IMR-90 (cell line): ENCODE data around the gene PLD3. TPM values are rescaled to one million over a fixed set of nuclear protein-coding genes. Genes with fewer than 3 reads are reported as not detected.
"Not testable (repeated sequence)": the region's sequence is repeated elsewhere in the genome, so short reads cannot be mapped to it uniquely, and the experiment has no call there.

Source experiments
- ATAC-seq: fragments of 200-7000 bp; cut with Tn5 transposase; 2 replicates; pipeline ENCODE4 v1.9.1; 2020; ENCODE audit warnings: low read depth, mild to moderate bottlenecking, moderate library complexity
- BruUV-seq: library from RNA; stranded (reverse); fragments of 400-500 nt; replicated peaks from 2 replicates; lab custom pipeline; 2021; lab: Mats Ljungman, UMichigan
- CTCF ChIA-PET: fragments of 300-600 bp; formaldehyde crosslinking; extraction: SDS; loops from one replicate; lab custom pipeline; 2021; ENCODE audit warnings: antibody characterized with exemption; lab: Yijun Ruan, JAX
- POLR2A ChIA-PET: fragments of 300-600 bp; sonication (Branson Sonifier 250); formaldehyde crosslinking; loops from one replicate; lab custom pipeline; 2022; ENCODE audit warnings: antibody characterized with exemption; ENCODE audit not compliant: unreplicated experiment; lab: Charles Lee
- DNase-seq: peaks from one replicate; pipeline ENCODE4 v3.0.0; 2013
- H2AFZ ChIP-seq: replicated peaks from 2 replicates; pipeline ENCODE3; 2013; ENCODE audit warnings: low read length, mild to moderate bottlenecking; ENCODE audit not compliant: poor library complexity
- H2AK5ac ChIP-seq: 2 replicates; pipeline ENCODE4 v1.6.1; 2013; ENCODE audit warnings: low read depth, low read length, inconsistent platforms
- H2AK9ac ChIP-seq: replicated peaks from 2 replicates; pipeline ENCODE3; 2013; ENCODE audit warnings: mild to moderate bottlenecking, low read depth, low read length, moderate library complexity; ENCODE audit not compliant: poor library complexity
- H2BK120ac ChIP-seq: 2 replicates; pipeline ENCODE4 v1.6.1; 2013; ENCODE audit warnings: low read depth, low read length, inconsistent platforms
- H2BK15ac ChIP-seq: 3 replicates; pipeline ENCODE4 v1.6.1; 2013; ENCODE audit warnings: low read depth, low read length, inconsistent platforms
- H2BK20ac ChIP-seq: 2 replicates; pipeline ENCODE4 v1.6.1; 2013; ENCODE audit warnings: low read depth, mild to moderate bottlenecking, inconsistent platforms, low read length, moderate library complexity
- H2BK5ac ChIP-seq: 2 replicates; pipeline ENCODE4 v1.6.1; 2013; ENCODE audit warnings: mild to moderate bottlenecking, low read depth, low read length, inconsistent platforms; ENCODE audit not compliant: poor library complexity, severe bottlenecking
- H3K14ac ChIP-seq: replicated peaks from 2 replicates; pipeline ENCODE4 v1.6.1; 2013; ENCODE audit warnings: low read depth, low read length, inconsistent platforms
- H3K18ac ChIP-seq: 2 replicates; pipeline ENCODE4 v1.6.1; 2013; ENCODE audit warnings: low read depth, low read length, control low read depth
- H3K23ac ChIP-seq: 2 replicates; pipeline ENCODE4 v1.6.1; 2013; ENCODE audit warnings: low read depth, low read length, inconsistent platforms
- H3K27ac ChIP-seq: 2 replicates; pipeline ENCODE4 v1.5.1; 2013; ENCODE audit warnings: mild to moderate bottlenecking, control low read depth, low read length; ENCODE audit not compliant: insufficient read depth
- H3K27me3 ChIP-seq: 2 replicates; pipeline ENCODE4 v1.6.1; 2013; ENCODE audit warnings: low read length; ENCODE audit not compliant: control insufficient read depth, insufficient read depth
- H3K36me3 ChIP-seq: 2 replicates; pipeline ENCODE4 v1.6.1; 2013; ENCODE audit warnings: low read length, mixed read lengths; ENCODE audit not compliant: control insufficient read depth, insufficient read depth
- H3K4ac ChIP-seq: 2 replicates; pipeline ENCODE4 v1.6.1; 2013; ENCODE audit warnings: low read depth, low read length, inconsistent platforms
- H3K4me1 ChIP-seq: 2 replicates; pipeline ENCODE4 v1.6.1; 2013; ENCODE audit warnings: low read length, mixed read lengths; ENCODE audit not compliant: control insufficient read depth, insufficient read depth
- H3K4me2 ChIP-seq: 2 replicates; pipeline ENCODE4 v1.6.1; 2013; ENCODE audit warnings: low read depth, mild to moderate bottlenecking, control low read depth, low read length, moderate library complexity
- H3K4me3 ChIP-seq: 2 replicates; pipeline ENCODE4 v1.5.1; 2013; ENCODE audit warnings: low read depth, mild to moderate bottlenecking, control low read depth, low read length, moderate library complexity; ENCODE audit not compliant: insufficient read depth
- H3K56ac ChIP-seq: 2 replicates; pipeline ENCODE4 v1.6.1; 2013; ENCODE audit warnings: low read length, inconsistent platforms; ENCODE audit not compliant: insufficient read depth; ENCODE audit errors: extremely low read depth
- H3K79me1 ChIP-seq, 2 experiments: 2 replicates each; pipeline ENCODE4 v1.6.1; 2013; ENCODE audit warnings: low read length in 2 of 2, inconsistent platforms in 1 of 2, low read depth in 1 of 2
- H3K9ac ChIP-seq: 2 replicates; pipeline ENCODE4 v1.6.1; 2013; ENCODE audit warnings: low read depth, low read length, control low read depth
- H3K9me1 ChIP-seq: 2 replicates; pipeline ENCODE4 v1.6.1; 2013; ENCODE audit warnings: low read length, inconsistent platforms; ENCODE audit not compliant: insufficient read depth
- H3K9me3 ChIP-seq: 2 replicates; pipeline ENCODE4 v1.6.1; 2013; ENCODE audit warnings: low read length; ENCODE audit not compliant: control insufficient read depth, insufficient read depth
- H4K20me1 ChIP-seq: 2 replicates; pipeline ENCODE4 v1.6.1; 2013; ENCODE audit warnings: low read length, inconsistent platforms; ENCODE audit not compliant: insufficient read depth
- H4K5ac ChIP-seq: 2 replicates; pipeline ENCODE4 v1.6.1; 2013; ENCODE audit warnings: mild to moderate bottlenecking, low read depth, low read length, control low read depth
- H4K8ac ChIP-seq, 2 experiments: 2 replicates each; pipeline ENCODE4 v1.6.1; 2013; ENCODE audit warnings: low read depth in 2 of 2, low read length in 2 of 2, control low read depth in 1 of 2, inconsistent platforms in 1 of 2
- H4K91ac ChIP-seq: 2 replicates; pipeline ENCODE4 v1.6.1; 2013; ENCODE audit warnings: low read depth, low read length, inconsistent platforms; ENCODE audit not compliant: insufficient read depth
- CEBPB ChIP-seq: IDR thresholded peaks from 2 replicates; pipeline ENCODE4 v1.6.1; 2012; ENCODE audit warnings: low read depth, low read length, improper control_type of control experiment
- FOS ChIP-seq: fragments of 150-350 bp; IDR thresholded peaks from 2 replicates; pipeline ENCODE4 v1.6.1; 2016; ENCODE audit warnings: low read depth, low read length
- MXI1 ChIP-seq: IDR thresholded peaks from 2 replicates; pipeline ENCODE4 v1.6.1; 2012; ENCODE audit warnings: low read depth, mild to moderate bottlenecking, low read length, moderate library complexity, borderline replicate concordance
- NFE2L2 ChIP-seq: fragments of 150-350 bp; IDR thresholded peaks from 2 replicates; pipeline ENCODE4 v1.6.1; 2016; ENCODE audit warnings: low read depth, mild to moderate bottlenecking, low read length
- POLR2A ChIP-seq: IDR thresholded peaks from 2 replicates; pipeline ENCODE4 v1.6.1; 2012; ENCODE audit warnings: mild to moderate bottlenecking, low read depth, low read length
- RFX5 ChIP-seq: IDR thresholded peaks from 2 replicates; pipeline ENCODE4 v1.8.0; 2012; ENCODE audit warnings: low read depth, mild to moderate bottlenecking, low read length, moderate library complexity
- WGBS, 2 experiments: methylation state at CpG; one replicate each; pipeline versions ENCODE4 v1.1.5 to v1.1.7; 2013; ENCODE audit warnings: missing lambda C conversion rate in 2 of 2; ENCODE audit not compliant: insufficient read length in 1 of 2; ENCODE audit errors: extremely low coverage in 2 of 2; 5-methylcytosine and 5-hydroxymethylcytosine counted together
- dilution Hi-C: fragments of 300-500 bp; cut with HindIII; formaldehyde crosslinking; loops from one replicate; pipeline ENCODE4 v1.14.3; 2018; ENCODE audit warnings: low sequenced_read_pairs; ENCODE audit not compliant: unreplicated experiment
- in situ Hi-C: fragments of 300-500 bp; cut with MboI; formaldehyde crosslinking; loops from 3 replicates; pipeline ENCODE4 v1.14.3; 2019; ENCODE audit warnings: low sequenced_read_pairs, inconsistent platforms, mixed read lengths
- intact Hi-C: fragments of 100-400 bp; cut with micrococcal nuclease; formaldehyde crosslinking; loops from 2 replicates; pipeline ENCODE4 v1.10.0; 2022
- polyA plus RNA-seq, 3 experiments: library from polyadenylated mRNA; depleted of rRNA; stranded (reverse); fragments of >200 nt; gene quantifications; 2 replicates each; pipeline ENCODE4 v1.2.3, GENCODE V29; 2012; ENCODE audit warnings: low replicate concordance in 1 of 3
- total RNA-seq: library from RNA; depleted of rRNA; stranded (reverse); fragments of >200 nt; gene quantifications from 2 replicates; pipeline ENCODE4 v1.2.3, GENCODE V29; 2012
- TF ChIP-seq, protein P1 (sequence below): fragments of 150-350 bp; IDR thresholded peaks from 2 replicates; pipeline ENCODE4 v1.6.1; 2017; ENCODE audit warnings: mild to moderate bottlenecking, antibody characterized with exemption, low read length, low read depth
- TF ChIP-seq, protein P2 (sequence below): fragments of 150-350 bp; IDR thresholded peaks from 2 replicates; pipeline ENCODE4 v1.6.1; 2016; ENCODE audit warnings: low read depth, mild to moderate bottlenecking, low read length, moderate library complexity, borderline replicate concordance

PLD3 gene
- total and polyA plus RNA-seq, 2 of the 4 experiments (the other 2 are of a cell fraction) = 117 to 665 TPM

DNA sequence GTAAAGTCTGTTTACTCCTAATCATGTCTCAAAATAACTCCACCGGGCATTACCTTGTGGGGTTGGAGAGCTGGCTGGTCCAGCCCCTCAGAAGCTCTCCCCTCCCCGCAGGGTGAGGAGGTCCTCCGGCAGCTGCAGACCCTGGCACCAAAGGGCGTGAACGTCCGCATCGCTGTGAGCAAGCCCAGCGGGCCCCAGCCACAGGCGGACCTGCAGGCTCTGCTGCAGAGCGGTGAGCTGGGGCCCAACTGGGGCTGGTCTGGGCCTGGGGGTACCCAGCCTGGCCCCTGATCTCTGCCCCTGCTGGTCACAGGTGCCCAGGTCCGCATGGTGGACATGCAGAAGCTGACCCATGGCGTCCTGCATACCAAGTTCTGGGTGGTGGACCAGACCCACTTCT is 21.3 kb downstream of the PLD3 start:
- no peak overlapping the region for H3K4ac ChIP-seq
- H3K14ac ChIP-seq = no peak overlapping the region
- peak overlapping the region; percentile 58 for H2AFZ ChIP-seq
- no peak overlapping the region for H3K23ac ChIP-seq
- no peak overlapping the region for H2BK20ac ChIP-seq
- no TSS peak for BruUV-seq
- H3K4me1 ChIP-seq = peaks cover 10% of the 10 kb centered on the region
- POLR2A ChIA-PET = no interaction called here
- no peak overlapping the region for H2AK5ac ChIP-seq
- H3K4me3 ChIP-seq = no peak overlapping the region
- no peak overlapping the region for H4K8ac ChIP-seq
- TF ChIP-seq FOS (no peak), RFX5 (no peak), CEBPB (no peak), NFE2L2 (no peak), POLR2A (no peak), MXI1 (no peak)
- TF ChIP-seq, protein P1, sequence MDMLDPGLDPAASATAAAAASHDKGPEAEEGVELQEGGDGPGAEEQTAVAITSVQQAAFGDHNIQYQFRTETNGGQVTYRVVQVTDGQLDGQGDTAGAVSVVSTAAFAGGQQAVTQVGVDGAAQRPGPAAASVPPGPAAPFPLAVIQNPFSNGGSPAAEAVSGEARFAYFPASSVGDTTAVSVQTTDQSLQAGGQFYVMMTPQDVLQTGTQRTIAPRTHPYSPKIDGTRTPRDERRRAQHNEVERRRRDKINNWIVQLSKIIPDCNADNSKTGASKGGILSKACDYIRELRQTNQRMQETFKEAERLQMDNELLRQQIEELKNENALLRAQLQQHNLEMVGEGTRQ = no peak
- TF ChIP-seq, protein P2, sequence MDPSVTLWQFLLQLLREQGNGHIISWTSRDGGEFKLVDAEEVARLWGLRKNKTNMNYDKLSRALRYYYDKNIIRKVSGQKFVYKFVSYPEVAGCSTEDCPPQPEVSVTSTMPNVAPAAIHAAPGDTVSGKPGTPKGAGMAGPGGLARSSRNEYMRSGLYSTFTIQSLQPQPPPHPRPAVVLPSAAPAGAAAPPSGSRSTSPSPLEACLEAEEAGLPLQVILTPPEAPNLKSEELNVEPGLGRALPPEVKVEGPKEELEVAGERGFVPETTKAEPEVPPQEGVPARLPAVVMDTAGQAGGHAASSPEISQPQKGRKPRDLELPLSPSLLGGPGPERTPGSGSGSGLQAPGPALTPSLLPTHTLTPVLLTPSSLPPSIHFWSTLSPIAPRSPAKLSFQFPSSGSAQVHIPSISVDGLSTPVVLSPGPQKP = no peak
- no peak overlapping the region for H3K4me2 ChIP-seq
- DNase-seq (no peak), ATAC-seq (no peak)
- peaks cover 59% of the 10 kb centered on the region for H3K36me3 ChIP-seq
- H4K91ac ChIP-seq = no peak overlapping the region
- H4K20me1 ChIP-seq = peaks cover 2% of the 10 kb centered on the region; the same call in 1 of the 2 replicates
- no peaks in the 10 kb centered on the region for H3K9me3 ChIP-seq
- H4K5ac ChIP-seq = no peak overlapping the region
- H3K56ac ChIP-seq = no peak overlapping the region
- H3K79me1 ChIP-seq = peaks cover 9 to 33% of the 10 kb centered on the region in 2 experiments
- H3K18ac ChIP-seq = no peak overlapping the region
- in situ Hi-C loops = no loop called here
- H3K9ac ChIP-seq = no peak overlapping the region
- H2BK15ac ChIP-seq = no peak overlapping the region
- intact Hi-C loops = no loop called here
- WGBS, 2 experiments = 96% methylated on average over 8 of the region's 12 CpGs; no CpG with 5 or more reads in 1 of the 2 experiments
- no peak overlapping the region for H3K27ac ChIP-seq
- no peak overlapping the region for H2BK120ac ChIP-seq
- H3K9me1 ChIP-seq = peaks cover 23% of the 10 kb centered on the region
- H2BK5ac ChIP-seq = no peak overlapping the region
- no peak overlapping the region for H2AK9ac ChIP-seq
- H3K27me3 ChIP-seq = no peaks in the 10 kb centered on the region
- dilution Hi-C loops = no loop called here
- CTCF ChIA-PET = no interaction called here

DNA sequence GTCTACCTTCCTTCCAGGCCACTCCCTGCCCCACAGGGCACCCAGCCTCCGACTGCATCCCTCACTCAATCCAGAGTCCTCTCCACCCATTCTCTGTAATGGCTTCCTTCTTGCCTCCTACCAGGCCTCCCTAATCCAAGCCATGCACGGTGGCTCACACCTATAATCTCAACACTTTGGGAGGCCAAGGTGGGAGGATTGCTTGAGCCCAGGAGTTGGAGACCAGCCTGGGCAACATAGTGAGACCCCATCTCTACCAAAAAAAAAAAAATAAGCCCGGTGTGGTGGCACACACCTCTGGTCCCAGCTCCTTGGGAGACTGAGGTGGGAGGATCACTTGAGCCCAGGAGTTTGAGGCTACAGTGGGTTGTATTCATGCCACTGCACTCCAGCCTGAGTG is 21.8 kb downstream of the PLD3 start:
- dilution Hi-C loops, ATAC-seq, H3K9ac ChIP-seq, H3K4me2 ChIP-seq, H4K5ac ChIP-seq, POLR2A ChIA-PET, H2BK120ac ChIP-seq, intact Hi-C loops, H2BK5ac ChIP-seq, H2AFZ ChIP-seq, H3K27ac ChIP-seq, BruUV-seq, H2BK15ac ChIP-seq, H3K14ac ChIP-seq, H2AK5ac ChIP-seq, H3K18ac ChIP-seq, H2AK9ac ChIP-seq, H4K8ac ChIP-seq, H4K91ac ChIP-seq, H3K23ac ChIP-seq, H3K4me1 ChIP-seq, in situ Hi-C loops, H3K4me3 ChIP-seq, H3K56ac ChIP-seq, CTCF ChIA-PET, H2BK20ac ChIP-seq, H3K9me3 ChIP-seq, H4K20me1 ChIP-seq, H3K27me3 ChIP-seq, H3K4ac ChIP-seq, DNase-seq: not testable (repeated sequence)
- H3K9me1 ChIP-seq = peaks cover 23% of the 10 kb centered on the region
- H3K79me1 ChIP-seq = peaks cover 9 to 29% of the 10 kb centered on the region in 2 experiments
- WGBS, 2 experiments = no CpG with 5 or more reads among the region's 3 CpGs
- peaks cover 63% of the 10 kb centered on the region for H3K36me3 ChIP-seq
